Breast epithelium (tissue), 4 donors: ENCODE measurements around the gene MAP3K14. TPM values are rescaled to one million over a fixed set of nuclear protein-coding genes. Genes with fewer than 3 reads are reported as not detected.

Source experiments
- DNase-seq, 2 donors: peaks; one replicate each; pipeline ENCODE4 v3.0.0-alpha.2; 2019; ENCODE audit warnings: low spot score in 2 of 2
- H3K27ac ChIP-seq, 2 donors: fragments of 200-600 bp; sonication (generic) in 1 of 2; one replicate each; pipeline ENCODE4 v1.5.1; 2016 to 2019; ENCODE audit warnings: mild to moderate bottlenecking in 1 of 2
- H3K27me3 ChIP-seq, 2 donors: fragments of 200-600 bp; sonication (generic) in 1 of 2; one replicate each; pipeline versions ENCODE4 v1.5.1 to v1.6.0; 2017 to 2019; ENCODE audit warnings: control low read depth in 1 of 2, mild to moderate bottlenecking in 1 of 2
- H3K36me3 ChIP-seq: fragments of 200-600 bp; one replicate; pipeline ENCODE4 v1.5.1; 2019
- H3K4me1 ChIP-seq, 2 donors: fragments of 200-600 bp; sonication (generic); one replicate each; pipeline ENCODE4 v1.5.1; 2016 to 2019; ENCODE audit warnings: control low read depth in 1 of 2
- H3K4me3 ChIP-seq, 3 donors: fragments of 200-600 bp; sonication (generic); 1 replicate in 2 of 3; 2 replicates in 1 of 3; pipeline ENCODE4 v1.5.1; 2016 to 2019; ENCODE audit warnings: mild to moderate bottlenecking in 3 of 3, moderate library complexity in 2 of 3
- H3K9me3 ChIP-seq, 2 donors: fragments of 200-600 bp; sonication (generic) in 1 of 2; one replicate each; pipeline ENCODE4 v1.5.1; 2016 to 2019; ENCODE audit warnings: control low read depth in 1 of 2
- POLR2A ChIP-seq: fragments of 450-650 bp; IDR thresholded peaks from one replicate; pipeline ENCODE4 v1.6.1; 2016; ENCODE audit warnings: antibody characterized with exemption, mild to moderate bottlenecking, moderate library complexity
- POLR2AphosphoS5 ChIP-seq, 3 donors: sonication (generic); formaldehyde crosslinking; IDR thresholded peaks; one replicate each; pipeline ENCODE4 v1.6.1; 2017; ENCODE audit warnings: antibody characterized with exemption in 3 of 3
- intact Hi-C: fragments of 100-400 bp; cut with DNase I; formaldehyde crosslinking; loops from one replicate; pipeline ENCODE4 v1.15.1; 2023; ENCODE audit warnings: low total_unique reads
- total RNA-seq, 3 donors: library from RNA; depleted of rRNA; stranded (reverse); fragments of >200 nt; gene quantifications; one replicate each; pipeline ENCODE4 v1.1.0, GENCODE V29; 2016
- TF ChIP-seq, protein P1 (sequence below), 3 donors: fragments of 450-650 bp; IDR thresholded peaks; one replicate each; pipeline ENCODE4 v1.5.1; 2016 to 2017; ENCODE audit warnings: antibody characterized with exemption in 3 of 3, mild to moderate bottlenecking in 3 of 3, moderate library complexity in 3 of 3

Gene MAP3K14
- total RNA-seq, 3 donors from 2014 or later: 4.3 to 12.3 (median 6.9) TPM

DNA sequence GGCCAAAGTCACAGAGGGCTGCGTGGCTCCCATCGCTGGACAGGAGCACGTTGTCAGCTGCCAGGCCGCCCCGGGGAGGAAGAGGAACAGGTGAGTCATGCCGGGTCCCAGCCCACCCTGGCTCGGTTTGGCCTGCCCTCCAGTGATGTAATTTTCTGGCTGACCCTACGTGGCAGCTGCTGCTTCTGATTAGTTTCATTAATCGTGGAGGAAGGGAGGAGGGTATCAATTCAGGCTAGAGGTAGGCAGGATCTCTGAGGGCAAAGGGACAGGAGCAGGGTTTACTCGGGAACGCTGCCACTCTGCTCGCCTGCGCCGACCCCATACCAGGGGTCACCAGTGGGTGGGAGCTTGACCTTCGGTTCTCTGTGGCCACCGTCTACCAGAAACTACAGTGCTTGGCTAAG is 43.3 kb downstream of the MAP3K14 start:
- Histone ChIP-seq H3K27me3 (no peaks in the 10 kb centered on the region), H3K4me1 (peaks cover 0 to 6% of the 10 kb centered on the region in 2 donors), H3K27ac (peak overlapping the region in 1 of 2 donors; percentile 0), H3K4me3 (no peak overlapping the region), H3K36me3 (peaks cover 6% of the 10 kb centered on the region), H3K9me3 (no peaks in the 10 kb centered on the region)
- TF ChIP-seq, protein P1, sequence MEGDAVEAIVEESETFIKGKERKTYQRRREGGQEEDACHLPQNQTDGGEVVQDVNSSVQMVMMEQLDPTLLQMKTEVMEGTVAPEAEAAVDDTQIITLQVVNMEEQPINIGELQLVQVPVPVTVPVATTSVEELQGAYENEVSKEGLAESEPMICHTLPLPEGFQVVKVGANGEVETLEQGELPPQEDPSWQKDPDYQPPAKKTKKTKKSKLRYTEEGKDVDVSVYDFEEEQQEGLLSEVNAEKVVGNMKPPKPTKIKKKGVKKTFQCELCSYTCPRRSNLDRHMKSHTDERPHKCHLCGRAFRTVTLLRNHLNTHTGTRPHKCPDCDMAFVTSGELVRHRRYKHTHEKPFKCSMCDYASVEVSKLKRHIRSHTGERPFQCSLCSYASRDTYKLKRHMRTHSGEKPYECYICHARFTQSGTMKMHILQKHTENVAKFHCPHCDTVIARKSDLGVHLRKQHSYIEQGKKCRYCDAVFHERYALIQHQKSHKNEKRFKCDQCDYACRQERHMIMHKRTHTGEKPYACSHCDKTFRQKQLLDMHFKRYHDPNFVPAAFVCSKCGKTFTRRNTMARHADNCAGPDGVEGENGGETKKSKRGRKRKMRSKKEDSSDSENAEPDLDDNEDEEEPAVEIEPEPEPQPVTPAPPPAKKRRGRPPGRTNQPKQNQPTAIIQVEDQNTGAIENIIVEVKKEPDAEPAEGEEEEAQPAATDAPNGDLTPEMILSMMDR (IDR thresholded peaks at IDR 0.05): no peak
- no peak for TF ChIP-seq POLR2A
- no peak for TF ChIP-seq POLR2AphosphoS5 (IDR thresholded peaks at IDR 0.05)
- no peak for DNase-seq
- intact Hi-C loops: no loop called here

DNA sequence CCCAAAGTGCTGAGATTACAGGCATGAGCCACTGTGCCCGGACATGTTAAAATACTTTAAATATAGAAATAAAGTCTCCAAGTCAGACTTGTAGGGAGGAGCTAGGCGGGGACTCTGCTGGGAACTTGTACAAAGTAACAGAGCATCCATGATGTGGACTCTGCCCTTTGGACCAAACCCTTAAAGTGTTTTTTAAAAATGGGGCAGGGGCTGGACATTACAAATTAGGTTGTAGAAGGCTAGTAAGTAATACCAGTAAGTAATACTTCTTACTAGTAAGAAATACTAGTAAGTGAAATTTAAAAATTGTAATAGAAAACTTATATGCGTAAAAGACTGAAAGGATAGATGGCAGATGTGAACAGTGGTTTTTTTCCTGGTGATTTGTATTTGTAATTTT is 45.2 kb downstream of the MAP3K14 start:
- no peaks in the 10 kb centered on the region for H3K4me1 ChIP-seq
- no peak overlapping the region for H3K4me3 ChIP-seq
- H3K9me3 ChIP-seq: no peaks in the 10 kb centered on the region
- no peak overlapping the region for H3K27ac ChIP-seq
- DNase-seq: no peak
- intact Hi-C loops: no loop called here
- peaks cover 6% of the 10 kb centered on the region for H3K36me3 ChIP-seq
- TF ChIP-seq POLR2A (no peak), POLR2AphosphoS5 (IDR thresholded peaks at IDR 0.05) (no peak)
- TF ChIP-seq, protein P1 (IDR thresholded peaks at IDR 0.05): no peak
- H3K27me3 ChIP-seq: no peaks in the 10 kb centered on the region

DNA sequence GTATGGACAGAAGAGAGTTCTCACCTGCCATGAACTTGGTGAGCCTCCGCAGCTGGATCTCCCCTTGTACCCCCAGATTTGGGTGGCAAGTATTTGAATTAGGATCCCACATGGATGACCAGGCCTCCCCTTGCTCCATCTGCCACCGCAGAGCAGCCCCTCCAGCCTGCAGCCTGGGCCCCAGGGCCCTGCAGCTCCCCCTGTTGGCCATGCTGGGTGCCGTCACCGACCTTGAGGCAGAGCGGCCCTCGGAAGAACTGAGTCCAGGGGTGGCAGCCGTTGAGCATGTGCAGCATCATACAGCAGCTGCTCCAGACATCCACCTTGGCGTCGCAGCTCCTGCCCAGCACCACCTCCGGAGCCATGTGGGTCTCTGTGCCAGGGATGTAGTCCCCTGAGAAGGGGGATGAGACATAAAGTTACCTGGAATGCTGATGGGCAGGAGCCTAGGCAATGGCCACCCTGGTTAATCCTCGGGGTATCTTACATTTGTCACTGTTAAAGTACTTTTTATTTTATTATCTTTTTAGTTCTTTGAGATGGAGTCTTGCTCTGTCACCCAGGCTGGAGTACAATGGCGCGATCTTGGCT is 45.9 kb downstream of the MAP3K14 start:
- peaks cover 6% of the 10 kb centered on the region for H3K36me3 ChIP-seq
- no peaks in the 10 kb centered on the region for H3K27me3 ChIP-seq
- no peaks in the 10 kb centered on the region for H3K9me3 ChIP-seq
- TF ChIP-seq, protein P1 (IDR thresholded peaks at IDR 0.05): peak in 2 of 3 donors; percentile 12 to 33
- TF ChIP-seq POLR2AphosphoS5 (IDR thresholded peaks at IDR 0.05) (no peak), POLR2A (no peak)
- no peak overlapping the region for H3K4me3 ChIP-seq
- H3K4me1 ChIP-seq: no peaks in the 10 kb centered on the region
- intact Hi-C loops: no loop called here
- no peak overlapping the region for H3K27ac ChIP-seq
- no peak for DNase-seq

DNA sequence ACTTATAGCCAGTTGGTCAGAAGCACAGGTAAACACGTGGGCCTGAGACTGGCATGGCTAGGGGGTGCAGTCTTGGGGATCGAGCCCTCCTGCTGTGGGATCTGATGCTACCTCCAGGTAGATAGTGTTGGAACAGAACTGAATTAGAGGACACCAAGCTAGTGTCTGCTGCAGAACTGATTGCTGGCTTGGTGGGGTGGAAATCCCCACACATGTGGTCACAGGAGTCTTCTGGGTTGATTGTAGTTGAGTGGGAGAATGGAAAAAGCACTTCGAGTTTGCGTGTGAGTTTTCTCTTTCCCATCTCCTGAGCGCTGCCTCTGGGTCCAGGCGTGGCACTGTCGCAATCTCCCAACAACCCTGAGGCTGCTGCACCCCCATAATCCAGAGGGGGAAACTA is 46.9 kb downstream of the MAP3K14 start:
- Histone ChIP-seq H3K4me3 (no peak overlapping the region), H3K4me1 (no peaks in the 10 kb centered on the region), H3K27ac (no peak overlapping the region), H3K9me3 (no peaks in the 10 kb centered on the region), H3K27me3 (no peaks in the 10 kb centered on the region), H3K36me3 (peaks cover 6% of the 10 kb centered on the region)
- intact Hi-C loops: no loop called here
- no peak for DNase-seq
- TF ChIP-seq POLR2A (no peak), POLR2AphosphoS5 (IDR thresholded peaks at IDR 0.05) (no peak)
- TF ChIP-seq, protein P1 (IDR thresholded peaks at IDR 0.05): no peak

DNA sequence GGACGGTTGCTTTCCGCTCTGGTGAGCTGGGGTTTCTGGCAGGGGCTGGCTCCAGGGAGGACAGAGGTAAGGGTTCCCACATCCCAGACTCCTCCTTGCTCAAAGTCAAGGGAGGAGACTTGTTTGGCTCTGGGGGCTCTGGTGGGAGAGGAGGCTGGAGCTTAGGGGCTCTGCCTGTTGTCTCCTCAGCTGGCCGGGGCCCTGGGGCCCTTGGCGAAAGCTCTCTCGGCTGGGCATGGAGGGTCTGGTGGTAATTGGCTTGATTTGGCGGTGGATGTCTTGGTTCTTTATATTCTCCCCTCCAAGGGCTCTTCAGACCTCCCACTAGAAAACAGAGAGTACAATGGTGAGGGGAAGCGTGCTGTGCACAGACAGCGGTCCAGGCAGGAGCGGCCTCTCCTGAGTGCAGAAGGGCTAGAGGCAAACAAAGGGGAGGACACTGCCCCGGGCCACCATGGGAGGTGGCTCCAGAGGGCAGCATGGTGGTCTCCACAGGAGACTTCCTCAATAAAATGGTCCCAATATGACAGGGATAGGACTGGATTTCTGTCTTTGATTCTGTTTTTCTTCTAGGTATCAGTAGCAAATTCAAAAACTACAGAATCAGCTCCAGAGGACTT is 49.3 kb downstream of the MAP3K14 start:
- no peaks in the 10 kb centered on the region for H3K9me3 ChIP-seq
- no peaks in the 10 kb centered on the region for H3K27me3 ChIP-seq
- no peak for TF ChIP-seq POLR2AphosphoS5 (IDR thresholded peaks at IDR 0.05)
- TF ChIP-seq POLR2A: no peak
- TF ChIP-seq, protein P1 (IDR thresholded peaks at IDR 0.05): no peak
- no peak overlapping the region for H3K4me3 ChIP-seq
- no peak overlapping the region for H3K27ac ChIP-seq
- peaks cover 6% of the 10 kb centered on the region for H3K36me3 ChIP-seq
- peaks cover 7 to 8% of the 10 kb centered on the region in 2 donors for H3K4me1 ChIP-seq
- intact Hi-C loops: no loop called here
- DNase-seq: no peak
